ENCODE data around the gene DHFR.

The DHFR gene

DNA sequence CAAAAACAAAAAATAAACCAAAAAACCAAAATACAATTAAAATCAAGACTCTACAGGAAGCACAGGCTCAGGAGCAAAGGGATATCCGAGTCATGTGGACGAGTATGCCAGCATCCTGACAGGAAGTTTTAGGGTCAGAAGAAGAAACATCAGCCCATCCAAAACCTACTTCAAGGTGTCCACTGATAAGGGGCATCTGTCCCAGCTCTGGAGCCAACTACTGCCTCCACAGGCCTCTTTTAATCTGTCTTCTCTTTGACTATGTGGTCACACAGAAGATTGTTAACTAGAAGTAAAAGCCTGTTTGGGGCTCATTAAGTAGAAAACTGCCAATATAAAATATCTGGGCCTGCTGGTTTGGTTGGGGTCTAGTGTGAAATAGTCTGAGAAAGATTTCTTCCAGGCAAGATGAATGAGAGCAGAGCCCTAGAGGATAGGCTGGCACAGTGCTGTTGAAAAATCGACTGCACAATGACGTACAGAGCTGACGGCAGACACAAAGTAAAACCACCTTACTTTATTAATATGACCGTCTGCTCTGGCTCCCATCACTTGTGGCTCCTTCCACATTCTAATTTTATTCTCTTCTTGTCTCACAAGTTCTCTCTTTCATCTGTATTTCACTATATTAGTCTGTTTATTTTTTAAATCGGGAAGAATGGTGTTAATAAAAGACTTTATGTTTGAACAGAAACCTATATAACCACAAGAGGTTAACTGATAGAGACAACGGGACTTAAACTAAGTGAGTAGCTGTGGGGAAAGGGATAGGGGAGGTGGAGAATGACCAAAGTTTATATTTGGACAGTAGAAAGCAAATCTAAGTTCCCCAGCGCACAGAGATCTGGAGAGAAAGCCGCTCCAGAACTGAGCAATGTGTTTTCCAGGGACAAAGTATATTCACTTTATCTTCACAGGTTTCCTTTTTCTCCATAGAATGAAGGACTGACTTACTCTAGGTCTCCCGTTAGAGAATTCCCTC lies 23.2 kb downstream of the DHFR start:
- TF ChIP-seq, protein P1, sequence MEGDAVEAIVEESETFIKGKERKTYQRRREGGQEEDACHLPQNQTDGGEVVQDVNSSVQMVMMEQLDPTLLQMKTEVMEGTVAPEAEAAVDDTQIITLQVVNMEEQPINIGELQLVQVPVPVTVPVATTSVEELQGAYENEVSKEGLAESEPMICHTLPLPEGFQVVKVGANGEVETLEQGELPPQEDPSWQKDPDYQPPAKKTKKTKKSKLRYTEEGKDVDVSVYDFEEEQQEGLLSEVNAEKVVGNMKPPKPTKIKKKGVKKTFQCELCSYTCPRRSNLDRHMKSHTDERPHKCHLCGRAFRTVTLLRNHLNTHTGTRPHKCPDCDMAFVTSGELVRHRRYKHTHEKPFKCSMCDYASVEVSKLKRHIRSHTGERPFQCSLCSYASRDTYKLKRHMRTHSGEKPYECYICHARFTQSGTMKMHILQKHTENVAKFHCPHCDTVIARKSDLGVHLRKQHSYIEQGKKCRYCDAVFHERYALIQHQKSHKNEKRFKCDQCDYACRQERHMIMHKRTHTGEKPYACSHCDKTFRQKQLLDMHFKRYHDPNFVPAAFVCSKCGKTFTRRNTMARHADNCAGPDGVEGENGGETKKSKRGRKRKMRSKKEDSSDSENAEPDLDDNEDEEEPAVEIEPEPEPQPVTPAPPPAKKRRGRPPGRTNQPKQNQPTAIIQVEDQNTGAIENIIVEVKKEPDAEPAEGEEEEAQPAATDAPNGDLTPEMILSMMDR (conservative IDR thresholded peaks at IDR 0.05), result no peak
- no peak for TF ChIP-seq ZFX (IDR thresholded peaks at IDR 0.05)
- no peak overlapping the region for H3K27ac ChIP-seq

DNA sequence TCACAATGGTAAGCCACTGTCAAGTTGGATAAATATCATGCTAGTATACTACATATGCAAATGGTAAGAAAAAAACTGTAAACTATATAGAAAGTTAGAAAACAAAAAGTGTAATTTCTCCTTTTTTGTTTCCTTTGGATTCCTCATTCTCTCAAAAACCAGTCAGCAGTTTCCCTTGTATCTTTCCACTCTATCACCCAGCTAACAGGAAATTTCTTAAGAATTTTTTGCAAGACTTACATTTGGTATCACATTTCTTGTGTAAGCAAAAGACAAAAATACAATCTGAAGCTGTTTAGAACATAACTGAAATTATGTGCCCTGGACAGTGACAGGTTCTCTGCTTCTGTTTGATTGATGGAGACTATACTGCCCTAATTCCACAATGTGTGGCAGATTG lies 25.5 kb downstream of the DHFR start:
- no peak overlapping the region for H3K27ac ChIP-seq
- TF ChIP-seq, protein P1 (conservative IDR thresholded peaks at IDR 0.05), result no peak
- TF ChIP-seq ZFX (IDR thresholded peaks at IDR 0.05), result no peak

DNA sequence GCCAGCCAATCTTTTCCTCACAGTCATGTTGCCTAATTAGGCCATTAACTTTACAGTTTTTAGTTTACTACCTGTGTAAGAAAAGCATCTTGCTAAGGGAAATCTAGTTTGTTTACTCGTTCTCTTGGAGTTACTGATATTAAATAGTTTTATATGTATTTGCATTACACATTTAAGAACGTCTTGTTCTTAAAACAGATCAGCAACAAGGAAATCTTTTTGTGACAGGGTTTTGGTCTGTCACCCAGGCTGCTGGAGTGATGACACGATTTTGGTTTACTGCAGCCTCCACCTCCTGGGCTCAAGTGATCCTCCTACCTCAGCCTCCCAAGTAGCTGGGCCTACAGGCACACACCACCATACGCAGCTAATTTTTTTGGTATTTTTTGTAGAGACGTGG lies 29.6 kb downstream of the DHFR start:
- H3K27ac ChIP-seq, result peak overlapping the region; percentile 88
- no peak for TF ChIP-seq ZFX (IDR thresholded peaks at IDR 0.05)
- TF ChIP-seq, protein P1 (conservative IDR thresholded peaks at IDR 0.05), result no peak

DNA sequence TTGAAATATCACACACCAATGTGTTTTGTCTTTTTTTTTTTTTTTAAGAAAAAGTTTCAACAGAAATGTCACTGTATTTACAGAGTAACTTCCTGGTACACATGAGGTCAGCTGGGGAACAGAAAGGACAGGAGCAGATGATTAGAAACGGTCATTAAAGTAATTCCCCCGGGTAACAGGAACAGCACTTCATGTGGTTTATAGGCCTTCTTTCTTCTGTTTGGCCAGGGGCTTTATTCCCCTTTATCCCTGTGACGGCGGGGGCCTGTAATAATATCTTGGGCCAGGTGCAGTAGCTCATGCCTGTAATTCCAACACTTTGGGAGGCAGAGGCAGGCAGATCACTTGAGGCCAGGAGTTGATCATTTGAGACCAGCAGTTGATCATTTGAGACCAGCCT lies 30.8 kb downstream of the DHFR start:
- H3K27ac ChIP-seq, result peak overlapping the region; percentile 88
- TF ChIP-seq ZFX (IDR thresholded peaks at IDR 0.05), result no peak
- TF ChIP-seq, protein P1 (conservative IDR thresholded peaks at IDR 0.05), result no peak

DNA sequence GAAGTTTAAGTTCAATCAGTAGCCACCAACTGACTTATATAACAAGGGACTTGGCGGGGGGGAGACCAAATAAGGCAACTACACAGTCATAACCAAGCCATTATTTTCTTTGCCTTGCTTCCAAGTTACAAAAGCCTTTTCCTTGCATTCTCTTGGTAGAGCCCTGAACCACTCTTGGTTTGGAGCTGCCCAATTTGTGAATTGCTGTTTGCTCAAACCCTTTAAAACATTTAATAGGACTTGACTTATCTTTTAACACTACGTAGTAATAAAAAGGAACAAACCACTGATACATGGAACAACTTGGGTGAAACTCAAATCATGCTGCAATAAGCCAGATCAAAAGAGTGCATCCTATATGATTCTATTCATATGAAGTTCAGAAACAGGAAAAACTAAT lies 32.0 kb downstream of the DHFR start:
- no peak for TF ChIP-seq ZFX (IDR thresholded peaks at IDR 0.05)
- TF ChIP-seq, protein P1 (conservative IDR thresholded peaks at IDR 0.05), result no peak

DNA sequence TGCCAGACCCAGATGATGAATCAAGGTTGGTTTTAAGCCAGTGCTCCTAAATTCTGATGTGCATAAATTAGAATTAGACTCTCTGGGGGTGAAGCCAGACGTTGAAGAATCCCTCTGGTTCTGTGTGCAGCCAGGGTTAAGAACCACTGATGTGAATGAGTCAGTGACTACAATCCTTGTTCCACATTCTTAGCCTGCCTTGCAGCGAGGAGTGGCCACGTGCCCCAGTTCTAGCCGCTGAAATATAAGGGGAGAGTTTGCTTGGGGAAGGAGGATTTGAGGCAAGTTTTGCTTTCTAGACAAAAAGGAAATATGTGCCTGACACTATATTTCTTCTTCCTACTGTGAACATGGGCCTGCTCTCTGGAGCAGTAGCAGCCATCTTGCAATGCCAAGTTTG lies 34.6 kb downstream of the DHFR start:
- TF ChIP-seq, protein P1 (conservative IDR thresholded peaks at IDR 0.05), result no peak
- TF ChIP-seq ZFX (IDR thresholded peaks at IDR 0.05), result no peak
- no peak overlapping the region for H3K27ac ChIP-seq

More for the DNA sequence above, 32.0 kb downstream of the DHFR start:
- no peak overlapping the region; the same call in 1 of the 2 replicates for H3K27ac ChIP-seq

DNA sequence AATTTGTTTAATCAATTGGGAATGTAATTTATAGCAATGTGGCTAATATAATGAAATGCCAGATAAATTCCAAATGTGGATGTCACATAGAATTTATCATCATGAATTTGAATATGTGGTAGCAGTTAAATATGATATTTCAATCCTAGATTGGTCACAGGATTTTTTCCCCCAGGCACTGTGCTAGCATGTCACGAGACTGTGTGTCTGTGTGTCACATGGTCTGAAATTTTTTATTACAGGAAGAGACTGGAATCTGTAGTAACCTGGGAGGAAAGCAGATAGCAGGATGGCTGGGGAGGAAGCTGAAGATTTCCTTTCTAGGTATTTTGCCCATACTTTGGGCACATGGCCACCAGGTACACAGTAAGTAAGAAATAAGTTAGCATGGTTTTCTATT lies 35.7 kb downstream of the DHFR start:
- no peak for TF ChIP-seq ZFX (IDR thresholded peaks at IDR 0.05)
- TF ChIP-seq, protein P1 (conservative IDR thresholded peaks at IDR 0.05), result no peak
- H3K27ac ChIP-seq, result no peak overlapping the region
